ENCODE measurements around the gene CACNA1B.

DNA sequence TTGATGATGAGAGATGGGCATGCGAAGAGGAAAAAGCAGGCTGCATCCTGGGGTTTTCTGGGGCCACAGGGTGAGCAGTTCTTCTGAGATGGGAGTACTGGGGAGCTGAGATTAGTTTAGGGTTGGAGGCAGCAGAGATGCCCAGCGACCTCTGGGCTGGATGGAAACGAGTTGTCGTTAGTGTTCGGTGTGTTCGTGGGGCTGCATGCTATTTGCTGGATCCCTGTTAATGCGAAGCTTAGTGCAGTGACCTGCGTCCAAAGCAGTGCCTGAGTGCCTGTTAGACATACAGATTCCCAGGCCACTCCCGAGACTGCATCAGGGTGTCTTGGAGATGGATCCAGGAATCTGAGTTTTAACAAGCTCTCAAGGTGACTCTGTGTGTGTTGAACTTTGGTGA lies 201.3 kb downstream of the CACNA1B start:
- TF ChIP-seq YY1 (IDR thresholded peaks at IDR 0.05; ENCODE audit: insufficient read depth, insufficient read length) (no peak), ZNF274 (IDR thresholded peaks at IDR 0.05; ENCODE audit: low read depth, low read length) (no peak), SUZ12 (IDR thresholded peaks at IDR 0.05; ENCODE audit: extremely low read depth, insufficient read depth, insufficient read length) (no peak)
